GM19193 (cell line): ENCODE data around the gene SLC12A5.

Source experiments
- POLR2A ChIP-seq: IDR thresholded peaks from 4 replicates; pipeline ENCODE4 v1.6.1; 2011; ENCODE audit not compliant: insufficient read depth, insufficient read length; ENCODE audit errors: extremely low read depth

SLC12A5 gene

DNA sequence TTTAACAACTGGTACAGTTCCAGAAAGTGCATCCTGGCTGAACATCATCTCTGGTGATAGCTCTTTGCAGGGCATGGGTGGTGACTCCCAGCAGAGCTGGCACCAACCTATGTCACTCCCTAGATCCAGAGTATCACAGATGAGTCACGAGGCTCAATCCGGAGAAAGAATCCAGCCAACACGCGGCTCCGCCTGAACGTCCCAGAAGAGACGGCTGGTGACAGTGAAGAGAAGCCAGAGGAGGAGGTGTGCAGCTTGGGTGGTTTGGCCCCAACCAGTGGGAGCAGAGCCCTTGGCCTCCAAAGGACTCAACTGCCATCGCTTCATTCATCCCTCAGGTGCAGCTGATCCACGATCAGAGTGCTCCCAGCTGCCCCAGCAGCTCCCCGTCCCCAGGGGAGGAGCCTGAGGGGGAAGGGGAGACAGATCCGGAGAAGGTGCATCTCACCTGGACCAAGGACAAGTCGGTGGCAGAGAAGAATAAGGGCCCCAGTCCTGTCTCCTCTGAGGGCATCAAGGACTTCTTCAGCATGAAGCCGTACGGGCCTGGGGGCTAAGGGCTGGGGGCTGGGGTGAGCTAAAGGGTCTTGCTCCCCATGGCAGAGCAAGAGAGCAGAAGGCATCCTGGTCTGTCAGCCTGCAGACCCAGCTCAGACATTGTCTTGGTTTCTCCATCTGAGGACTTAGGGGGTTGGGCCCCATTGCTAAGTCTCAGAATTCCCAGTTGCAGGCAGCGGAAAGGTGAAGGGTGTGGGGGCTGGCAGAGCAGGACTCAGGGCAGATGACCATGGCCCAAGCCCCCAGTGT, 27.2 kb downstream of the SLC12A5 start:
- TF ChIP-seq POLR2A = no peak

DNA sequence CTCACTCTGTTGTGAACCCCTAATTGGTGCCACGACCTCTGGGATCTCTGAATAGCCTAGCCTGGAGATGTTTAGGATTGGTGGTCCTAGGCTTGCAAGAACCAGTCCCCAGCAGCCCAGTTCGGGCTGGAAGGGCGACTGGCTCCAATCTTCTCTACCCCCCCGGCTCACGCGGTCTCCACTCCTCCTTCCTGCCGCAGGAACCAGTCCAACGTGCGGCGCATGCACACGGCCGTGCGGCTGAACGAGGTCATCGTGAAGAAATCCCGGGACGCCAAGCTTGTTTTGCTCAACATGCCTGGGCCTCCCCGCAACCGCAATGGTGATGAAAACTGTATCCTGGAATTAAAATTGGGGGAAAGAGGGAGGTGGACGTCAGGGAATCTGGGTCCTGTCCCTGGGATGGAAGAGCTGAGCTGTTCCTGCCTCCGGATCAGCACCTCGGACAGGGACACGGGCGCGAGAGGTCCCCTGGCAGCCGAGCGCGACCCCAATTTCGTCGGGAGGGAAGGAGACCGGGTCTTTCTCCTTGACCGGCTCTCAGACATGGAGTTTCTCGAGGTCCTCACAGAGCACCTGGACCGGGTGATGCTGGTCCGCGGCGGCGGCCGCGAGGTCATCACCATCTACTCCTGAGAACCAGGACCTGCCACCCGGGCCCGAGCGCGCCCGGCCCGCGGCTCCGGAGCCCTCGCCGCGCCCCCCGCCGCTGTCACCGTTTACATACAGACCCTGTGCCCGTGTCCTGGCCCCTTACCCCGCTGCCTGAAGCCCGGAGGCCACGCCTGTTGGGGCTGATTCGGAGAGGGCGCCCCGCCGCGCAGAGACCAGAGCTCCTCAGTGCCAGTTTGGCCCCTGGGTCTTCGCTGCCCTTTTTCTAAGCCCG, 28.2 kb downstream of the SLC12A5 start:
- TF ChIP-seq POLR2A = no peak

DNA sequence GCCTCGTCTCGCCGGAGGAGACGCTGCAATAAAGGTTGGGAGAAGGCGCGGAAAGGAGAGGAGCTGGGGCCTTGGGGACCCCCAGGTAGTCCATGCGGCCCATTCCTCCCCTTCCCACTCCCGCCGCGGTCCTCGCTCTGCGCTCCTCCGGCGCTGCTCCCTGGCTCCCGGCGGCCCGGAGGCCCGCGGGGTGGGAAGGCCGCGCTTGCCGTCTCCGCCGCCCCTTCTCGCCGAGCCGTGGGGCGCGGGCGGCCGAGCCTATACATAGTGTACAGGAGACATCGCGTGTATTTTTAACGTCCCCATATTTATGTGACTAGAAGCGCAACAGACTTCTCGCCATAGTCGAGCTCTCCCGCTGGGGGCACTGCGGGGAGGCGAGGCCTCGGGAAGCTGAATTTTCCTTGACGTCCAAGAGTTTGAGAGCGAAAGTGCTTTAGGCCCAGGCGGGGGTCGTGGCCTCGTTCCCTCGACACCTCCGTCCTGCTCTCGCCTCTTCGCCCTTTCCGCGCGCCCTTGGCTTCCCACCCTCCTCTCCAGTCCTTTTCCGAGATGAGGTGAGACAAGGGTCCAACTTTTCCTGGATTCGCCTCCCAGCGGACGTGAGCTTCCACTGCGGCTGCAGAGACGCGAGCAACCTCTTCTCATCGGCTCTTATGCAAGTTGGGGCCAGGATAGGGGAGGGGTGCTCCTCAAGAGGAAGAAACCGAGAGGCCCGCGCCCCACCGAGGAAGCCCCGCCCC, 29.0 kb downstream of the SLC12A5 start:
- TF ChIP-seq POLR2A = no peak

DNA sequence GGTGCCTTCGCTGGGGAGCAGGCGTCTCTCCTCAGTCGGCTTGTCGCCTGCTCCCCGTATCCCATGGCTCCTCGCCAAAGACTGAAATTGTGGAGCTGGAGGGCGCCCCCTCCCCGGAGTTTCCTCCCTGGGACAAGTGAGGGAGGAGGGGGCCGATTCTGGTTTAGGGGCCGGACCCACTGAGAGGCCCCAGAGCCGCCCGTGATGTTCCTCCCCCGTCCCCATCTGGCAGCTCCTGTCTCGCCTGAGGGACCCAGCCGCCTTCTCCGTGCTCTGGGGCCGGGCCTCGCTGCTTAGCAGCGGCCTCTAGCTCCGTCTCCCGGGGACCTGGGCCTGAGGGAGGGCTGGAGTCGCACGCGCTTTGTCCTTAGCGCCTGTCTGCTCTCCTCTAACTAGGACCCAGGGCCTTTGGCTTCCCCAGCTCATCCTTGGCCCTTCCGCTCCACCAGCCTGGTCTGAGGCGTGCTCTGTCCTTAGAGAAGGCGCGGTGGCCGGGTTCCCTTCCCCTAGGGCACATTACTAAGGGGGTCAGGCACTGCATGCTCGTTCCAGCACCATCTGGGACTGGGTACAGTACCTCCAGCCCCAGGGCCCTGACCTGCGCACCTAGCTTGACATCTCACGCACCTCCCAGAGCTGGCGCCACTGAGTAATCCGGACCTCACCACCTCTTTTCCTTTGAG, 29.7 kb downstream of the SLC12A5 start:
- TF ChIP-seq POLR2A = no peak

DNA sequence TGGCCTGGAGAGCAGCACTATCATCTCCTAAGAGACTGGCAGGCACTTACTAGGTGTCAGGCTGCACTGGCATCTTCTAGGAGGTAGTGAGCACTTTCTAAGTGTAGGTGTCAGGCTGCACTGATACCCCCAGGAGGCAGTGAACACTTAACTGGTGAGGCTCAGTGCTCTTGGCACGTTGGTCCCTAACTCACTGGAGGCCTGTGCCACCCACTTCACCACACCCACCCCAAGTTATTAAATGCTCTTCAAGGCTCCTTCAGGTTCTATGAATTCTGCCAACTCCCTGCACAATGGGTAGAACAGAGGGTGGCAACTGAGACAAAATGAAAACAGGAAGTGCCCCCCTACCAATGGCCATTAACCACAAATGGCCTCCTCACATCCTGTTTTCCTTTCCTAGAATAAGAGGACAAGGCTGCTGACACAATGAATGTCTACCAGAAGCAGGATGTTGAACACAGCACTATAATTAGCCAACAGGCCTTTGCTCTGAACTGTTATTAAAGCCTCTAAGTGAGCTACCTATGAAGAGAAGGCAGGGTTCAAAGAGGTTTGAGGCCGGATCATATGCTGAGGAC, 31.4 kb downstream of the SLC12A5 start:
- no peak for TF ChIP-seq POLR2A

DNA sequence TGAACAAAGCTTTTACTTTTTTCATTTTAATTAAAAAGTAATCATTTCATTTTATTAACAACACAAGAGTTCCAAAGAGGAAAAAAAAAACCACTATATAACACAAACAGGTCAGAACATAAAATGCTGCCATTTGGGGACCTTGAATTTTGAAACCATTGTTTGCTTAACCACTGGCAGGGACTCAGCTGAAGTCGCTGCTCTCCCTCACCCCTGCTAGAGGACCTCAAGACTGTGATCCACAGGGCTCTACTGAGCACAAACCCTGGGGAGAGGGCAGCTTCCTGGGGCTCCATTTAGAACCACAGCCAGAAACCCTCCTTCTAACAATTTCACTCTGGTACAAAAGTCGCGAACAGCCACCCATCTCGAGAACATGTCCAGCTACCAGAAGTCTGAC, 32.0 kb downstream of the SLC12A5 start:
- TF ChIP-seq POLR2A = no peak

DNA sequence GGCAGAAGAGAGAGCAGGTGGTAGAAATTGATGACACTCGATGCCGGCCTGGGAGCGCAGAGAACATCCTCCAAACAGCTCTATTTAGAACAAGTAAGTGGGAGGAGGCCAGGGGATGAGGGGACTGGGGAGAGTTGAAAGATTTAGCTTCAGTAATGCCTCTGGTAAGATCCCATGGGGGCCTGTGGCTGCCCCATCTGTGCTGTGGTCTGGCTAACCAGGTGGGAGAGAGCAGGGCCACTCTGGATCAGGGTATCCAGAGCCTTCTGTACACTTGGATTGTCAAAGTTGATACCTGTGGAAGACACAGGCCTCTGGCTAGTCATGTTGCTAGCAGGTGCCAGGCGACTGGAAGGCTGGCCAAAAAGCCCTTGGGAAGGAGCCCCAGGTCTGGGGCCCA, 33.1 kb downstream of the SLC12A5 start:
- no peak for TF ChIP-seq POLR2A

DNA sequence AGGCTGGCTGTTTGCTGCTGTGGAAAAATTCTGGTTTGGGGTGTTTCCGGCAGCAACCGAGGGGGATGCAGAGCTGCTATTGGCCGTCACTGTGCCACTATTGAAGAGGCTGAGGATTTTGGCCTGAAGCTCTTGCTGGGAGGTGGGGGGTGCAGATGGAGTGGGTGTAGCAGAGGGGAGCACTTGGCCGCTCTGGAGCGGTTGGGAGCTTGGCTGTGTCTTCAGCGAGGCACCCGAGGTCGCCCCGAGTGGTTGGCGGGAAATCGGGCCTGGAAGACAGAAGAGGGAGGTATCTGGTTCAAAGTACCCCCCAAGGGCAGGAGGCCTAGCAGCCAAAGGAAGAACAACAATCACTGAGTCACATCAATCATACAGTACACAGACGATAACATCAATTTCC, 33.6 kb downstream of the SLC12A5 start:
- no peak for TF ChIP-seq POLR2A

DNA sequence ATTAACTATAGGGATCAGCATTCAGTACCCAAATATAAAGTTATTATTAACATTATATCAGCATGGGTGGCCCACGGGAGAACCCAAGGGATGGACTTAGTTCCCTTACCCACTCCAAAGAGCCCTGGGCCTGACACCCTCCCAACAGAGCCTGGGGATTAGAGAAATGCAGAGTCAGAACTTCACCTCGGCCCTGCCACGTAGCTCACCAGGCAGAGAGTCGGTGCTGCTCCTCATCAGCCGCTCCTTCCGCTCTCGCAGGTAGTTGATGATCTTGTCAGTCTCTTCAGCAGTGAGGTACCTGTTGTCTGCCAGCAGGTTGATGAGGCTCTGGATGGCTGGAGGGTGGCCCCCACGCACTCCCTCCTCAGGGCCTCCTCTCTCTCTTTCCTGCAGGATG, 34.1 kb downstream of the SLC12A5 start:
- no peak for TF ChIP-seq POLR2A

DNA sequence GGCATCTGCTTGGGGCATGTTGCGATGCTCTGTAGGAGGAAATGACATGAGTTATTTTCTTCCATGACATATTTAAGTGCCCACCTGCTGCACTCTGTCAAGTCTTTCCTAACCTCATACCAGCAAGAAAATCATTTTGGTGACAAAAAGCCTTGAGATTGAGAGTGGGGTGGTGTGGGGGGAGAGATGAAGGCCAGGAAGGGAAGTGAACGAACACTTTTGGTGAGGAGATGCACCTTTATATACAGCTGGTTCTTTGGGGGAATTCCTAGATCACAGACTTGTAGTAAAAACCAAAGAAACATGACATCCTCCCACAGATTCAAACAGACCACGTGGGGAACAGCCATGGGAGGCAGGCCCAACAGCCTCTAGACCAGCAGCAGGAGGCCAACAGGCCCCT, 34.6 kb downstream of the SLC12A5 start:
- TF ChIP-seq POLR2A = no peak

DNA sequence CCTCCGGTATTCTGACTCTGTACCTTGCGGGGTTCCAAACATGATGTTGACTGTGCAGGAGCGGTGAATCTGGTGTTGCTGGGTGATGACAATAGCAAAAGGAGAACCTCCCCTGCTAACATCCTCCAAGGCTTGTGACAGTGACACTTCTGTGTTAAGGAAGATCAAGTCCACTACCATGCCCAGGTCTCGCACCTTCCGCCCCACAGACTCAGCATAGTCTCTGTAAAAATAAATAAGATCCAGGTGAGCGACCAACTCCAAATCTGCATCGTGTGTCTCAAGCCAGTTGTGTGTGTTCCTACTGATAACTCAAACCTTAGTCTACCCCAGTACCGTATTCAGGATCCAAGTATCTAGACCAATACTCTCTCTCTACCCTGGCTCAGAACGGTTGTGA, 36.0 kb downstream of the SLC12A5 start:
- no peak for TF ChIP-seq POLR2A

DNA sequence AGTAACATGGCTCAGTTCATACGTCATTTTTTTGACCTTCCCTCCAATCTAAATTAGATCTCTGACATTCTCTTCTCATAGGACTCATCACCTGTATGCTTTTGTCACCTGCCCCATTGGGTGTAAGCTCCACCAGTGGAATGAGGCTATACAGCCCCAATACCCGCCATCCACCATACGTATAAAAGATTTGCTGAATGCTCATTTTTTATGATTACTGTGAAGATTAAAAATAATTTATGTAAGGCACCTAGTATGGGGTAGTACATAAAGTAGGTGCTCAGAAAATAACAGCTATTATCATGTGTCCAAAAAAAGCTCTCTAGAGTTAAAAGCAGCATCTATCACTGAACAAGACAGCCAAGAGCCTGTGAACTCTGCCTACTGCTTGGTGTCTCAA, 36.7 kb downstream of the SLC12A5 start:
- no peak for TF ChIP-seq POLR2A

DNA sequence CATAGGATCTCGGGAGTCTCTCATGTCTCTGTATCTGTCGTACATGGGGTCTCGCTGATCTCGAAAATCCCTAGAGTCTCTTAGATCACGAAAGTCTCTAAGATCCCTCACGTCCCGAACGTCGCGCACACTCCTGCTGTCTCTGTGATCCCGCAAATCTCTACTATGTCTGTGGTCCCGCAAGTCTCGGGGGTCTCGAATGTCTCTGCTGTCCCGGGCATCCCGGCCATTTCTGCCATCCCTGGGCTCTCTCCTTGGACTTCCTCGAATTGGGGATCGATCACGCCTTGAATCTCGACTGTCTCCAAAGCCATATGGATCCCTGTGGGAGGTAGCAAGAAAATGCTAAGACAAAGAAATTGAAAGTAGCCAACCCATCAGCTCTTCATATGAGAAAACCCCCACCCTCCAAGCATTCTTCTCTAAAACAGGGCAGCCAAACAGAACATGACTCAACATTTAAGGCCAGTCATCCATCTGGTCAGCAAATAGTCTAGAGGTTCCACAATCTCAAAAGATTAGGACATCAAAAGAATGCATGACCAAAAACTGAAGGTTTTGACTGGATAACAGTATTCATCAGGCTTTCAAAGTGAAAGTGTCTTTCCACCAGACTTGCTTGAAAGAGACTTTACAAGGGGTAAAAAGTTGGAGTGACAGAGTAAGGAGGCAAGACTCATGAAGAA, 41.3 kb downstream of the SLC12A5 start:
- TF ChIP-seq POLR2A = no peak

DNA sequence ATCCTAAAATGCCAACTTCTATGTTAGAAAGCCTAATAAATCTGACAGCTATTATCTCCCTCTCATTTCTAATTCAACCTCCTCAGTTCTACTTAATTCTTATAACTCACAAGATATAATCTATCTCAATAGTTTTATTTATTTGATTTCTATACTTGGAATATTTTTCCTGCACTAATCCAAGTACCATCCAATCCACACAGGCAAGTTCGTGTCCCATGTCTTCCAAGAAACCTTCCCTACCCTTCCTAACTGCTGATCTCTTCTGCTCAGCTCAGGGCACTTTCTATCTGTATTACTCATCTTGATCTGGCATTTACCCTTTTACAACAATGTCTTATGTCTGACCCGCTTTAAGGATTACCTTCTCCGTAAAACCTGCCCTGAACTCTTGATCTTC, 42.6 kb downstream of the SLC12A5 start:
- no peak for TF ChIP-seq POLR2A
